Peyer's patch (tissue), 4 donors: Measurements from ENCODE around the gene CDKL4. TPM values are rescaled to one million over a fixed set of nuclear protein-coding genes. Genes with fewer than 3 reads are reported as not detected.
"Not testable (repeated sequence)": the region's sequence is repeated elsewhere in the genome, so short reads cannot be mapped to it uniquely, and the experiment has no call there.

ENCODE experiments used
- DNase-seq, 3 donors: peaks; one replicate each; pipeline ENCODE4 v3.0.0-alpha.2; 2017 to 2019
- H3K27ac ChIP-seq, 4 donors: fragments of 200-600 bp; sonication (generic); one replicate each; pipeline ENCODE4 v1.5.1; 2016 to 2019
- H3K27me3 ChIP-seq, 2 donors: fragments of 200-600 bp; sonication (generic); one replicate each; pipeline ENCODE4 v1.5.1; 2019
- H3K36me3 ChIP-seq, 3 donors: fragments of 200-600 bp; sonication (generic); one replicate each; pipeline ENCODE4 v1.5.1; 2016 to 2019
- H3K4me1 ChIP-seq, 4 donors: fragments of 200-600 bp; sonication (generic); one replicate each; pipeline ENCODE4 v1.5.1; 2016 to 2019
- H3K4me3 ChIP-seq, 4 donors: fragments of 200-600 bp; sonication (generic); 1 replicate in 3 of 4; 2 replicates in 1 of 4; pipeline ENCODE4 v1.5.1; 2016 to 2019; ENCODE audit warnings: mild to moderate bottlenecking in 1 of 4
- H3K9me3 ChIP-seq, 4 donors: fragments of 200-600 bp; sonication (generic); one replicate each; pipeline ENCODE4 v1.5.1; 2016 to 2019; ENCODE audit warnings: mild to moderate bottlenecking in 1 of 4
- POLR2A ChIP-seq, 2 donors: fragments of 450-650 bp; IDR thresholded peaks; one replicate each; pipeline ENCODE4 v1.5.1; 2017; ENCODE audit warnings: antibody characterized with exemption in 2 of 2, mild to moderate bottlenecking in 2 of 2, moderate library complexity in 2 of 2
- total RNA-seq, 4 donors: library from RNA; depleted of rRNA; stranded (reverse); fragments of >200 nt; gene quantifications; one replicate each; pipeline ENCODE4 v1.1.0, GENCODE V29; 2016
- TF ChIP-seq, protein P1 (sequence below), 6 experiments: fragments of 450-650 bp in 4 of 6; fragments of 200-600 bp in 2 of 6; sonication (generic) in 1 of 6; IDR thresholded peaks; one replicate each; pipeline ENCODE4 v1.5.1; 2017 to 2019; ENCODE audit warnings: antibody characterized with exemption in 6 of 6, mild to moderate bottlenecking in 3 of 6, moderate library complexity in 1 of 6

The CDKL4 gene
- total RNA-seq, 4 donors from 2014 or later, result 0.70 to 4.1 (median 0.80) TPM; not detected in 1

DNA sequence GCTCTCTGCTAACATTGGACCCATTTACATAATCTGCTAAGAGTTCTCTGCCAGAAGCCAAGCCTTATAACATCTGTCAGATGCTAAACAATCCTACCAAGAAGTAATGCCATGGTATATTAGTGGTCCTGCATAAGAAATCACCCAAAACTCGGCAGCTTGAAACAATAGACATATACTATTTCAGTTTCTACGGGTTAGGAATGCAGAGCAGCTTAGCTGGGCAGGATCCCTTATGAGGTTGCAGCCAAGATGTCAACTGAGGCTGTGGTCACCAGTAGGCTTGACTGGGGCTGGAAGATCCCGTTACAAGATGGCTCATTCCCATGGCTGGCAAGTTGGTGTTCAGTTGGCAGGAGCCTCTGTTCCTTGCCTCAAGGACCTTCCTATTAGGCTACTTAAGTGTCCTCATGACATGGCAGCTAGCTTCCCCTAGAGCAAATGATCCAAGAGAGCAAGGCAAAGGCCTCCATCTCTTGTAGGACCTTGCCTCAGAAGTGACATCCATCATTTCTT lies 97.8 kb downstream of the CDKL4 start:
- no peaks in the 10 kb centered on the region for H3K27me3 ChIP-seq
- H3K27ac ChIP-seq, result no peak overlapping the region
- no peak overlapping the region for H3K4me3 ChIP-seq
- H3K36me3 ChIP-seq, result no peaks in the 10 kb centered on the region
- H3K4me1 ChIP-seq, result peaks cover 0 to 4% (median 0%) of the 10 kb centered on the region in 4 donors
- DNase-seq, result no peak
- H3K9me3 ChIP-seq, result no peaks in the 10 kb centered on the region
- TF ChIP-seq POLR2A (IDR thresholded peaks at IDR 0.05), result no peak
- TF ChIP-seq, protein P1, sequence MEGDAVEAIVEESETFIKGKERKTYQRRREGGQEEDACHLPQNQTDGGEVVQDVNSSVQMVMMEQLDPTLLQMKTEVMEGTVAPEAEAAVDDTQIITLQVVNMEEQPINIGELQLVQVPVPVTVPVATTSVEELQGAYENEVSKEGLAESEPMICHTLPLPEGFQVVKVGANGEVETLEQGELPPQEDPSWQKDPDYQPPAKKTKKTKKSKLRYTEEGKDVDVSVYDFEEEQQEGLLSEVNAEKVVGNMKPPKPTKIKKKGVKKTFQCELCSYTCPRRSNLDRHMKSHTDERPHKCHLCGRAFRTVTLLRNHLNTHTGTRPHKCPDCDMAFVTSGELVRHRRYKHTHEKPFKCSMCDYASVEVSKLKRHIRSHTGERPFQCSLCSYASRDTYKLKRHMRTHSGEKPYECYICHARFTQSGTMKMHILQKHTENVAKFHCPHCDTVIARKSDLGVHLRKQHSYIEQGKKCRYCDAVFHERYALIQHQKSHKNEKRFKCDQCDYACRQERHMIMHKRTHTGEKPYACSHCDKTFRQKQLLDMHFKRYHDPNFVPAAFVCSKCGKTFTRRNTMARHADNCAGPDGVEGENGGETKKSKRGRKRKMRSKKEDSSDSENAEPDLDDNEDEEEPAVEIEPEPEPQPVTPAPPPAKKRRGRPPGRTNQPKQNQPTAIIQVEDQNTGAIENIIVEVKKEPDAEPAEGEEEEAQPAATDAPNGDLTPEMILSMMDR (IDR thresholded peaks at IDR 0.05), result no peak

DNA sequence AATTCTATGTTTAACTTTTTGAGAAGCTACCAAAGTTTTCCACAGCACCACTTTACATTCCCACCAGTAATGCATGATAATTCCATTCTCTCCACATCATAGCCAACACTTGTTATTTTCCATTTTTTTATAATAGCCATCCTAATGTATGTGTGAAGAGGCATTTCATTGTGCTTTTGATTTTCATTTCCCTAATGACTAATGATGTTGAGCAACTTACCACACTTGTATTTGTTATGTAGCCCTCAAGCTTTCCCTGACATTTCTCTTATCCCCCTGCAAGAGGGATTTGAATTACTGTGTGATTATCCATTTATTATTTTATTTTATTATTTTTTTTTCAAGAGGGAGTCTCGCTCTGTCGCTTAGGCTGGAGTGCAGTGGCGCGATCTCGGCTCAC lies 99.4 kb downstream of the CDKL4 start:
- no peak for TF ChIP-seq POLR2A (IDR thresholded peaks at IDR 0.05)
- TF ChIP-seq, protein P1 (IDR thresholded peaks at IDR 0.05), result no peak
- H3K4me3 ChIP-seq, result no peak overlapping the region
- H3K27ac ChIP-seq, result no peak overlapping the region
- H3K36me3 ChIP-seq, result no peaks in the 10 kb centered on the region
- H3K4me1 ChIP-seq, result peaks cover 0 to 4% (median 0%) of the 10 kb centered on the region in 4 donors
- no peak for DNase-seq
- H3K27me3 ChIP-seq, result no peaks in the 10 kb centered on the region
- H3K9me3 ChIP-seq, result no peaks in the 10 kb centered on the region

DNA sequence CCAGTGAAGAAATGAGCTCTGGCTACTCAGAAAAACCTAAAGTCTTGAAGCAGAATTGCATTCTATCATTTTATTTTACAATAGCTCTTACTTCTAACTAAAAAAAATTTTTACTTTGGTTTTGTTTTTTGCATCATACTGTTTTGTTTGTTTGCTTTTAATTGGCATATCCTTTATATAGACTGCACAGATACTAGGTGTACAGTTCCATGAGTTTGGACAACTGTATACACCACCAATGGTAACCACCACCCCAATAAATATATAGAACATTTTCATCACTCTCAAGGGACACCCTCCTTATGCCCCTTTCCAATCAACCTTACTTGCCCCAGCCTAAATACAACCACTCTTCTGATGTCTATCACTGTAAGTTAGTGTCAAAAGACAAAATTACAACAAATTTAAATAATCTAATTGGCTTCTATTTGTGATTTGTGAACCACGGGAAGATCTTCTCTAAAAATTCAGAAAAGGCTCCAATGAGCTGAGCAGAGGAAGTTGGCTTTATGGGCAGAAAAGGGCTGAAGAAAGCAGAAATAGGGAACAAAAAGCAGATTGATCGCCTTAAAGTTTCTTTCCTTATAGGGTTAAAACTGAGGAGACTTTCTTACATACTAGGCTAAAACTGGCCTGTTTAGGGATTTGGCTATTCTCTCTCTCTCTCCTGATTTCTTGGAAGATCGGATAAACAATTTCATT lies 100.7 kb downstream of the CDKL4 start:
- Histone ChIP-seq H3K4me1 (peaks cover 0 to 4% (median 0%) of the 10 kb centered on the region in 4 donors), H3K27me3 (no peaks in the 10 kb centered on the region), H3K9me3 (no peaks in the 10 kb centered on the region), H3K4me3 (no peak overlapping the region), H3K36me3 (no peaks in the 10 kb centered on the region), H3K27ac (peak overlapping the region in 1 of 4 donors; percentile 6)
- TF ChIP-seq, protein P1 (IDR thresholded peaks at IDR 0.05), result no peak
- no peak for DNase-seq

DNA sequence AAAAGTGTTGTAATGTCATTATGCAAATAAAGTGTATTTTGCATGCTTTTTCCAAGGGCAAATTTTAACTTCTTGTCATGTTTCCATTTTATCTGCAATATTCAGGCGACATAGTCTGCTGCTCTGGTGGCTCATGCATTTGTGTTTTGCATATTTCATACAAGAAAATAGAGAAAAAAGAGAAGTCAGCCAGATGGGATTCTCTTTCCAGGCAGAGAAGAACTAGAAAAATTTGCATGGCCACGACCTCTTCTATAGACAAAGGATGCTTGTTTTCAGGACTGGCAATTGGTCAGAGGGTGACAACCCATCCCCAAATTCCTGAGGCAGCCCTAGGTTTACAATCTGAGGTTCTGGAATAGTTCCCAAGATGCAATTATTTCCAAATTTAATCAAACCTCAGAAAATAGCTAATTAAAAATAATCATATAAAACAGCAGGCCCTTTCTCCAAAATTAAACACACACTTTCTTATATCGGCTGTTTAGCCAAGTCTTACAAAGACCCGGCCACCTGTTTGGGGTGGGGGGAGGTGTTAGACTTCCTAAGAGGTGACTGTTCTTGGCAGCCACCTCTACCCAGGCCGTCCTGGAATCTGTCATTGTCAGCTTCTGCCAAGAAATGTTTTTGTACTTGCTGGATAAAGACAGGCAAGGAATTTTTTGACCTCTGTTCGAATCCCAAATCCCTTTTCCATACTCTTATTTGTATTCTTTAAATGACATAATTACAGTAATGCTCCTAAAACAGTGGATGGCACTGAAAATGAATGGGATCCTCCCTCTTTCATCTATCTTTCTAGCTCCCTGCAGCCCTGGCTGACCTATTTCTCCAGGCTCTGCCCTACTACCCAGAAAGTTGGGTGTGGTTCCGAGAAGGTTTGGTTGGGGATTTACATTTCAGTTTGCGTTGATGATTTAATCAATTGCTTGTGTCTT lies 102.2 kb downstream of the CDKL4 start:
- Histone ChIP-seq H3K27ac (peak overlapping the region in 2 of 4 donors; percentile 11 to 50), H3K4me1 (peaks cover 0 to 4% (median 0%) of the 10 kb centered on the region in 4 donors), H3K36me3 (no peaks in the 10 kb centered on the region), H3K27me3 (no peaks in the 10 kb centered on the region), H3K4me3 (no peak overlapping the region), H3K9me3 (no peaks in the 10 kb centered on the region)
- peak in 1 of 3 donors; percentile 29 for DNase-seq
- TF ChIP-seq, protein P1 (IDR thresholded peaks at IDR 0.05), result no peak
- TF ChIP-seq POLR2A (IDR thresholded peaks at IDR 0.05), result no peak

DNA sequence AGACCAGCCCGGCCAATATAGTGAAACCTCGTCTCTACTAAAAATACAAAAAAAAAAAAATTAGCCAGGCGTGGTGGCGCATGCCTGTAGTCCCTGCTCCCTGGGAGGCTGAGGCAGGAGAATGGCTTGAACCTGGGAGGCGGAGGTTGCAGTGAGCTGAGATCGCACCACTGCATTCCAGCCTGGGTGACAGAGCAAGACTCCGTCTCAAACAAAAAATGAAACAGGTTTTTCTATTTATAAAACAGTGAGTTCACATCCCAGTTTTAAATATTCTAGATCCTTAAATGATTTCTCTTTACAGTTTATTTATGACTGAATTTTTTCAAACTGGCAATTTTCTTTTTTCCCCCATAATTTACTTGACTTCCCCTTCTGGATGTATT lies 102.8 kb downstream of the CDKL4 start:
- not testable (repeated sequence) for H3K9me3 ChIP-seq, DNase-seq, H3K4me1 ChIP-seq, H3K36me3 ChIP-seq, H3K27me3 ChIP-seq, H3K4me3 ChIP-seq
- peak overlapping the region in 2 of 4 donors; percentile 11 to 50 for H3K27ac ChIP-seq
